Activated naive CD4-positive, alpha-beta T cell treated with anti-CD3 and anti-CD28 coated beads, Interleukin-2, amount 50 U/mL, for 72 hours (primary cell): Measurements from ENCODE around the gene APMAP. TPM values are rescaled to one million over a fixed set of nuclear protein-coding genes. Genes with fewer than 3 reads are reported as not detected.
"Not testable (repeated sequence)": the region's sequence is repeated elsewhere in the genome, so short reads cannot be mapped to it uniquely, and the experiment has no call there.

ENCODE experiments used
- ATAC-seq, 2 donors: fragments of 150-1000 bp; cut with Tn5 transposase; 2 replicates each; pipeline ENCODE4 v1.10.0; 2021; ENCODE audit warnings: mild to moderate bottlenecking in 2 of 2, moderate library complexity in 2 of 2
- DNase-seq, 2 donors: peaks; one replicate each; pipeline ENCODE4 v3.0.0; 2021 to 2022; ENCODE audit warnings: low spot score in 2 of 2
- H3K27ac Mint-ChIP-seq, 2 donors: one replicate each; pipeline ENCODE4 v1.8.0; 2022; ENCODE audit warnings: mild to moderate bottlenecking in 2 of 2, mixed read lengths in 2 of 2
- H3K36me3 Mint-ChIP-seq, 2 donors: one replicate each; pipeline ENCODE4 v1.8.0; 2022; ENCODE audit warnings: mixed read lengths in 2 of 2
- H3K9me3 Mint-ChIP-seq, 2 donors: one replicate each; pipeline ENCODE4 v1.8.0; 2022; ENCODE audit warnings: mixed read lengths in 2 of 2
- total RNA-seq, 2 donors: library from RNA; stranded (reverse); gene quantifications; one replicate each; pipeline ENCODE4 v1.2.3, GENCODE V29; 2022

Gene APMAP
- total RNA-seq, 2 donors from 2014 or later: 33.7 to 57.6 TPM

GRCh38 chr20:24956001-24956841 lies 36.3 kb downstream of the APMAP start:
- Mint-ChIP-seq H3K27ac (peak overlapping the region; percentile 63 to 72), H3K36me3 (peaks cover 0 to 11% of the 10 kb centered on the region in 2 donors), H3K9me3 (no peaks in the 10 kb centered on the region)
- no peak for ATAC-seq
- DNase-seq: no peak

GRCh38 chr20:24955045-24955444 lies 37.5 kb downstream of the APMAP start:
- H3K36me3 Mint-ChIP-seq: peaks cover 0 to 11% of the 10 kb centered on the region in 2 donors
- ATAC-seq (peak; percentile 36 to 64), DNase-seq (no peak)
- H3K9me3 Mint-ChIP-seq: no peaks in the 10 kb centered on the region
- peak overlapping the region; percentile 44 to 63 for H3K27ac Mint-ChIP-seq

GRCh38 chr20:24954566-24954965 lies 38.0 kb downstream of the APMAP start:
- DNase-seq (no peak), ATAC-seq (no peak)
- no peaks in the 10 kb centered on the region for H3K9me3 Mint-ChIP-seq
- peak overlapping the region; percentile 44 to 63 for H3K27ac Mint-ChIP-seq
- peaks cover 0 to 15% of the 10 kb centered on the region in 2 donors for H3K36me3 Mint-ChIP-seq

- Mint-ChIP-seq H3K27ac (peak overlapping the region; percentile 44 to 63), H3K36me3 (peaks cover 0 to 18% of the 10 kb centered on the region in 2 donors), H3K9me3 (no peaks in the 10 kb centered on the region)
- no peak for DNase-seq
- no peak for ATAC-seq
Observed at GRCh38 chr20:24954151-24954550, 38.4 kb downstream of the APMAP start.

- ATAC-seq (no peak), DNase-seq (no peak)
- H3K36me3 Mint-ChIP-seq: peaks cover 0 to 20% of the 10 kb centered on the region in 2 donors
- peak overlapping the region; percentile 14 to 63 for H3K27ac Mint-ChIP-seq
- H3K9me3 Mint-ChIP-seq: peaks cover 0 to 2% of the 10 kb centered on the region in 2 donors
Observed at GRCh38 chr20:24953621-24954133, 38.9 kb downstream of the APMAP start.

- Mint-ChIP-seq H3K27ac (peak overlapping the region; percentile 63 to 74), H3K9me3 (peaks cover 0 to 3% of the 10 kb centered on the region in 2 donors), H3K36me3 (peaks cover 0 to 25% of the 10 kb centered on the region in 2 donors)
- ATAC-seq (no peak), DNase-seq (no peak)
Observed at GRCh38 chr20:24953209-24953575, 39.4 kb downstream of the APMAP start.

GRCh38 chr20:24952376-24953208 lies 40.0 kb downstream of the APMAP start:
- DNase-seq (no peak), ATAC-seq (no peak)
- H3K36me3 Mint-ChIP-seq: peaks cover 5 to 31% of the 10 kb centered on the region in 2 donors
- H3K27ac Mint-ChIP-seq: peak overlapping the region; percentile 74 to 95
- H3K9me3 Mint-ChIP-seq: peaks cover 5 to 8% of the 10 kb centered on the region in 2 donors

GRCh38 chr20:24951536-24952083 lies 40.9 kb downstream of the APMAP start:
- ATAC-seq: no peak
- no peak for DNase-seq
- H3K9me3 Mint-ChIP-seq: peaks cover 12 to 18% of the 10 kb centered on the region in 2 donors
- peaks cover 15 to 41% of the 10 kb centered on the region in 2 donors for H3K36me3 Mint-ChIP-seq
- H3K27ac Mint-ChIP-seq: peak overlapping the region in 1 of 2 donors; percentile 95

GRCh38 chr20:24950836-24951525 lies 41.6 kb downstream of the APMAP start:
- Mint-ChIP-seq H3K27ac (peak overlapping the region in 1 of 2 donors; percentile 95), H3K36me3 (peaks cover 19 to 46% of the 10 kb centered on the region in 2 donors), H3K9me3 (peaks cover 13 to 20% of the 10 kb centered on the region in 2 donors)
- ATAC-seq (no peak), DNase-seq (no peak)

- no peak for ATAC-seq
- peak overlapping the region; percentile 79 to 95 for H3K27ac Mint-ChIP-seq
Observed at GRCh38 chr20:24950128-24950835, 42.3 kb downstream of the APMAP start.

GRCh38 chr20:24949756-24950127 lies 42.8 kb downstream of the APMAP start:
- peak overlapping the region; percentile 79 to 95 for H3K27ac Mint-ChIP-seq
- ATAC-seq (peak; percentile 6 to 44), DNase-seq (no peak)
- peaks cover 25 to 32% of the 10 kb centered on the region in 2 donors for H3K9me3 Mint-ChIP-seq
- H3K36me3 Mint-ChIP-seq: peaks cover 31 to 48% of the 10 kb centered on the region in 2 donors

More at GRCh38 chr20:24950128-24950835, 42.3 kb downstream of the APMAP start:
- DNase-seq: no peak
- Mint-ChIP-seq H3K9me3 (peaks cover 20 to 27% of the 10 kb centered on the region in 2 donors), H3K36me3 (peaks cover 26 to 47% of the 10 kb centered on the region in 2 donors)

- Mint-ChIP-seq H3K9me3 (peaks cover 25 to 37% of the 10 kb centered on the region in 2 donors), H3K27ac (peak within 1 kb of the TSS; percentile 89 to 95), H3K36me3 (peaks cover 31 to 52% of the 10 kb centered on the region in 2 donors)
- DNase-seq: peak; percentile 64 to 85
- peak; percentile 89 to 94 for ATAC-seq
Observed at GRCh38 chr20:24948939-24949679, 43.4 kb downstream of the APMAP start, which contains the start of gene CST7. TSS of gene CST7 (plus strand) at chr20:24949269. CDS start at chr20:24949506, 237 bp downstream.

- Mint-ChIP-seq H3K27ac (peak overlapping the region; percentile 89 to 95), H3K9me3 (peaks cover 25 to 41% of the 10 kb centered on the region in 2 donors), H3K36me3 (peaks cover 31 to 59% of the 10 kb centered on the region in 2 donors)
- ATAC-seq, DNase-seq: not testable (repeated sequence)
Observed at GRCh38 chr20:24948396-24948938, 44.1 kb downstream of the APMAP start.

- ATAC-seq, DNase-seq, H3K27ac Mint-ChIP-seq: not testable (repeated sequence)
- peaks cover 39 to 67% of the 10 kb centered on the region in 2 donors for H3K36me3 Mint-ChIP-seq
- H3K9me3 Mint-ChIP-seq: peaks cover 25 to 52% of the 10 kb centered on the region in 2 donors
Observed at GRCh38 chr20:24946376-24946775, 46.2 kb downstream of the APMAP start.
